Peyer's patch (tissue), 4 donors: ENCODE data around the gene RNU6-1. TPM values are rescaled to one million over a fixed set of nuclear protein-coding genes. Genes with fewer than 3 reads are reported as not detected.

Experiments used
- DNase-seq, 3 donors: peaks; one replicate each; pipeline ENCODE4 v3.0.0-alpha.2; 2017 to 2019
- H3K27ac ChIP-seq, 4 donors: fragments of 200-600 bp; sonication (generic); one replicate each; pipeline ENCODE4 v1.5.1; 2016 to 2019
- H3K27me3 ChIP-seq, 2 donors: fragments of 200-600 bp; sonication (generic); one replicate each; pipeline ENCODE4 v1.5.1; 2019
- H3K36me3 ChIP-seq, 3 donors: fragments of 200-600 bp; sonication (generic); one replicate each; pipeline ENCODE4 v1.5.1; 2016 to 2019
- H3K4me1 ChIP-seq, 4 donors: fragments of 200-600 bp; sonication (generic); one replicate each; pipeline ENCODE4 v1.5.1; 2016 to 2019
- H3K4me3 ChIP-seq, 4 donors: fragments of 200-600 bp; sonication (generic); 1 replicate in 3 of 4; 2 replicates in 1 of 4; pipeline ENCODE4 v1.5.1; 2016 to 2019; ENCODE audit warnings: mild to moderate bottlenecking in 1 of 4
- H3K9me3 ChIP-seq, 4 donors: fragments of 200-600 bp; sonication (generic); one replicate each; pipeline ENCODE4 v1.5.1; 2016 to 2019; ENCODE audit warnings: mild to moderate bottlenecking in 1 of 4
- POLR2A ChIP-seq, 2 donors: fragments of 450-650 bp; IDR thresholded peaks; one replicate each; pipeline ENCODE4 v1.5.1; 2017; ENCODE audit warnings: antibody characterized with exemption in 2 of 2, mild to moderate bottlenecking in 2 of 2, moderate library complexity in 2 of 2
- total RNA-seq, 4 donors: library from RNA; depleted of rRNA; stranded (reverse); fragments of >200 nt; gene quantifications; one replicate each; pipeline ENCODE4 v1.1.0, GENCODE V29; 2016
- TF ChIP-seq, protein P1 (sequence below), 6 experiments: fragments of 450-650 bp in 4 of 6; fragments of 200-600 bp in 2 of 6; sonication (generic) in 1 of 6; IDR thresholded peaks; one replicate each; pipeline ENCODE4 v1.5.1; 2017 to 2019; ENCODE audit warnings: antibody characterized with exemption in 6 of 6, mild to moderate bottlenecking in 3 of 6, moderate library complexity in 1 of 6

The RNU6-1 gene
- total RNA-seq, 4 donors from 2014 or later = not detected

DNA sequence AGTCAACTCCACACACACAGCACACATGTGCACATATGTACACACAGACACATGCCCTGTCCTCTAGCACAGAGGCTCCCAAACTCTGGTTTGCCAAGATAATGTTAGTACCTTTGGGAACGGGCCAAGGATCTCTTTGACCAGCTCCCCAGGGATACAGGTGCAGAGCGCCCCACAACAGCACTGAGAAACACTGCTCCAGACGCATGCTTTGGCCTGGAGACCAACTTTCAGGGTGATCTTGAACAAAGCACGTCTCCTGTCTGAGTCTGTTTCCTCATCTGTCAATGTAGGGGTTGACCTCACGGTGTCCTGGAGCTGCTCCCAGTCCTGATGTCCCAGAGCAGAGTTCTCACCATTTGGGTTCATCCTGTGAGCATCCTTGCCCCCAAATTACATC is 30.4 kb downstream of the RNU6-1 start:
- TF ChIP-seq, protein P1, sequence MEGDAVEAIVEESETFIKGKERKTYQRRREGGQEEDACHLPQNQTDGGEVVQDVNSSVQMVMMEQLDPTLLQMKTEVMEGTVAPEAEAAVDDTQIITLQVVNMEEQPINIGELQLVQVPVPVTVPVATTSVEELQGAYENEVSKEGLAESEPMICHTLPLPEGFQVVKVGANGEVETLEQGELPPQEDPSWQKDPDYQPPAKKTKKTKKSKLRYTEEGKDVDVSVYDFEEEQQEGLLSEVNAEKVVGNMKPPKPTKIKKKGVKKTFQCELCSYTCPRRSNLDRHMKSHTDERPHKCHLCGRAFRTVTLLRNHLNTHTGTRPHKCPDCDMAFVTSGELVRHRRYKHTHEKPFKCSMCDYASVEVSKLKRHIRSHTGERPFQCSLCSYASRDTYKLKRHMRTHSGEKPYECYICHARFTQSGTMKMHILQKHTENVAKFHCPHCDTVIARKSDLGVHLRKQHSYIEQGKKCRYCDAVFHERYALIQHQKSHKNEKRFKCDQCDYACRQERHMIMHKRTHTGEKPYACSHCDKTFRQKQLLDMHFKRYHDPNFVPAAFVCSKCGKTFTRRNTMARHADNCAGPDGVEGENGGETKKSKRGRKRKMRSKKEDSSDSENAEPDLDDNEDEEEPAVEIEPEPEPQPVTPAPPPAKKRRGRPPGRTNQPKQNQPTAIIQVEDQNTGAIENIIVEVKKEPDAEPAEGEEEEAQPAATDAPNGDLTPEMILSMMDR (IDR thresholded peaks at IDR 0.05) = no peak
- TF ChIP-seq POLR2A (IDR thresholded peaks at IDR 0.05) = no peak
- DNase-seq = peak in 1 of 3 donors; percentile 21
- no peak overlapping the region for H3K4me3 ChIP-seq
- no peaks in the 10 kb centered on the region for H3K36me3 ChIP-seq
- no peaks in the 10 kb centered on the region for H3K27me3 ChIP-seq
- no peaks in the 10 kb centered on the region for H3K9me3 ChIP-seq
- no peak overlapping the region for H3K27ac ChIP-seq
- H3K4me1 ChIP-seq = no peaks in the 10 kb centered on the region

DNA sequence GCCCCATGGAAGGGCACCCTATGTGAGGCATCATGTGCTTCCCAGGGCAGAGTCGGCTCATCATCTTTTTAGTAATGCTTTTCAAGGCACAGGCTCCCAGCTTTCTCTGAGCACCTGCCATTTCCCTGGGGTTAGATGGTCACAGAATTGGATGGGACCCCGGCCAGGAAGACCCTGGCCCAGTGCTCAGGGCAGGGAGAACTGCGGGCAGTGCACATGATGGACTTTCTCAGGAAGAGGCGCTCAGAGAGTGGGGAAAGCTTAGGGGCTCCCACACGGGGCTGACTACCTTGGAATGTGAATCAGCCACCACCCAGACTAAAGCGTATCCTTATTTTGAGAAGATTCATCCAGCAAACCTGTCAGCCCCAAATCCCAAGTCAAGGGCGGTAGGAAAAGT is 31.0 kb downstream of the RNU6-1 start:
- no peak for DNase-seq
- H3K36me3 ChIP-seq = no peaks in the 10 kb centered on the region
- H3K4me3 ChIP-seq = no peak overlapping the region
- no peaks in the 10 kb centered on the region for H3K4me1 ChIP-seq
- TF ChIP-seq, protein P1 (IDR thresholded peaks at IDR 0.05) = no peak
- TF ChIP-seq POLR2A (IDR thresholded peaks at IDR 0.05) = no peak
- H3K9me3 ChIP-seq = no peaks in the 10 kb centered on the region
- no peak overlapping the region for H3K27ac ChIP-seq
- H3K27me3 ChIP-seq = no peaks in the 10 kb centered on the region

DNA sequence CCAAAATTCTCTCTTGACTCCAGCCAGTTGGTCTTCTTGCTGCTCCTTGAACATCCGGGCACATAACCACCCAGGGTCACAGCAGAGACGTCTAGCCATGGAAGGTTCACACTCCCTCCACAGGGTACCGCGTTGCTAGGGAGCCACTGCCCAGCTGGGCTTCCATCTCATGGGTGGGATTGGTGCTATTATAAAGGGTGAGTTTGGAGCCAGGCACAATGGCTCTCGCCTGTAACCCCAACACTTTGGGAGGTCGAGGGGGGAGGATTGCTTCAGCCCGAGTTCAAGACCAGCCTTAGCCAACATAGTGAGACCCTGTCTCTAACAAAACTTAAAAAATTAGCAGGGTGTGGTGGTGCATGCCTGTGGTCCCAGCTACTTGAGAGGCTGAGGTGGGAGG is 32.0 kb downstream of the RNU6-1 start:
- Histone ChIP-seq H3K4me1 (no peaks in the 10 kb centered on the region), H3K27me3 (no peaks in the 10 kb centered on the region), H3K27ac (no peak overlapping the region), H3K9me3 (no peaks in the 10 kb centered on the region), H3K4me3 (no peak overlapping the region), H3K36me3 (no peaks in the 10 kb centered on the region)
- TF ChIP-seq POLR2A (IDR thresholded peaks at IDR 0.05) = no peak
- TF ChIP-seq, protein P1 (IDR thresholded peaks at IDR 0.05) = no peak
- DNase-seq = peak in 1 of 3 donors; percentile 36

DNA sequence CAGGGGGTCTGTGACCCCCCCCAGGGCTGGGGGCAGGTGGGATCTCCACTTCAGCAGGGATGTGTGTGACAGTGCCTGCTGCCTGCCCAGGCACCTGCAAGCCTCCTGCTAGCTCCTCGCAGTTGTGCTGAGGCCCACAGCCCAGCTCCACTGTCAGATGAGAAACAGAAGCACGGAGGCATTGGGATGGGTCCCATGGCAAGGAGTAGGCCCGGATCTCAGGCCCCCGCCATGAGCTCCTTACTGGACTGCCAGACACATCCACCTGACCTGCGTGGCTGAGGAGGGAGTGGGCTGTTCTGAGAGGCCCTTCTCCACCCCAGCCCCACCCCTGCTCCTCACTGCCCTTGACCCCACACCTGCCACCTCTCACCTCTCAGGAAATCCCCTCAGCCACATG is 32.7 kb downstream of the RNU6-1 start:
- Histone ChIP-seq H3K4me3 (no peak overlapping the region), H3K9me3 (no peaks in the 10 kb centered on the region), H3K36me3 (no peaks in the 10 kb centered on the region), H3K4me1 (no peaks in the 10 kb centered on the region), H3K27ac (no peak overlapping the region), H3K27me3 (no peaks in the 10 kb centered on the region)
- DNase-seq = peak in 1 of 3 donors; percentile 38
- TF ChIP-seq, protein P1 (IDR thresholded peaks at IDR 0.05) = no peak
- no peak for TF ChIP-seq POLR2A (IDR thresholded peaks at IDR 0.05)

DNA sequence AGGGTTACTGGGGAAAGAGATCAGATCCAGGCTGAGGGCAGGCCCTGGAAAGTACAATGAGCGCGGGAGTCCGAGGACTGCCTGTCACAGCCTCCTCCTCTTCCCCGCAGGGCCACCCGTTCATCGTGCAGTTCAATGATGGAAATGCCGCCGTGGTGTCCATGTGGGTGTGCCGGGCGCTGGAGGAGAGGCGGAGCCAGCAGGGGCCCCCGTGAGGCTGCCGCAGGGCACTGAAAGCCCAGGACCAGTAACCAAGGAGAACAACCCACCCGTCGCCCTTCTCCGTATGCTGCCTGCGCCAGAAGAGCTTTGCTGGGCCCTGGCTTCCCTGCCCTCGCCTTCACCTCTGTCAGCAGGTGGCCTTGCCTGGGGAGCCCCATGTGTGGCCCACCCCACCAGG is 33.3 kb downstream of the RNU6-1 start:
- no peaks in the 10 kb centered on the region for H3K4me1 ChIP-seq
- no peaks in the 10 kb centered on the region for H3K9me3 ChIP-seq
- H3K4me3 ChIP-seq = no peak overlapping the region
- peak in 1 of 3 donors; percentile 41 for DNase-seq
- no peaks in the 10 kb centered on the region for H3K27me3 ChIP-seq
- H3K36me3 ChIP-seq = no peaks in the 10 kb centered on the region
- no peak overlapping the region for H3K27ac ChIP-seq
- TF ChIP-seq POLR2A (IDR thresholded peaks at IDR 0.05) = no peak
- TF ChIP-seq, protein P1 (IDR thresholded peaks at IDR 0.05) = no peak
